HG02870 (cell line): ENCODE measurements around the gene LINGO1.

Source experiments
- ATAC-seq: cut with Tn5 transposase; IDR thresholded peaks from one replicate; pipeline ENCODE4 v1.9.1; 2021; ENCODE audit warnings: mild to moderate bottlenecking, moderate library complexity; ENCODE audit not compliant: unreplicated experiment

The LINGO1 gene

DNA sequence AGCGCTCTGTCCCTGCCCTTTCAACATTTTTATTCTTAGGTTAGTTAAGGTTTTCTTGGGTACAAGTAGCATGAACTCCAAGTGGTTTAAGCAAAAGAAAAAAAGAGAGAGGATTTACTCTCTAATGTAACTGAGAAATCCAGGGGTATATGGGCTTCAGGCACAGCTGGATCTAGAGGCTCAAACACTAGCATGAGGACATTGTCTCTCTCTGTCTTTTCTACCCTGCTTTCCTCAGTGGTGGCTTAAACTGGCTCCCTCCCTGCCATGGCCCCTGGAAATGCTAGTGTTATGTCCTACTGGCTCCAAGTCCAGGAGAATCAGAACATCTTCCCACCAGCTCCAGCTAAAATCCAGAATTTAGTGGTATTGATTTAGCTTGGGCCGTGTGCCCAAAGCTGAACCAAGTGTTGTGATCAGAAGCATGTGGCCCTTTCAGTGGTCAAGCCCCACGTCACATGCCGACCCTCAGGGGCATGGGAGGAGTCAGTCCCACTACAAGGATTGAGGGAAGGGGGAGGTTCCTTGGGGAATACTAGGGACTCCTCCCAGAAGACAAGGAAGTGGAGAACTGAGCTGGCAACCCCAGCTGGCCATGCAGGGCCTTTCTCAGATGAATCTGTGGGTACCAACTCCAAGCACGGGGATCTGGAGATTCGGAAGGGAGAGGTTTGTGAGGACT lies 58.0 kb downstream of the LINGO1 start:
- ATAC-seq: no peak

DNA sequence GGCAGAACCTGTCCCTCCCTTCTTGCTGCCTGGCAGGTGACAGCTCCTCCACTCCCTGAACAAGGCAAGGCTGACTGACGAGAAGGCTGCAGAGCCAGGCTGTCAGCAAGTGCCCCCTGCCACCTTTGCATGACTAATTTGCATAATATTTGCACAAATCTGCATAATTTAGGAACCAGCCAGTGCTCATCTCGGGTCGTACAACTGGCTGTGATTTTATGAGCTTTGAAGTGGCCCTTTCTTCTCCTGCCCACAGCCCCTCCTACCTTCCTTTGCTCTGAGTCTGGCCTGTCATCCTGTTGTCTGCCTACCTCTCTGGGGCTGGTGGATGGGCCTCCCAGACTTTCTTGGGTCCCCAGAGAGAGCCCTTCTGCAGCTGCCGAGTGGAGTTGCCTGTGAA lies 58.9 kb downstream of the LINGO1 start:
- no peak for ATAC-seq

DNA sequence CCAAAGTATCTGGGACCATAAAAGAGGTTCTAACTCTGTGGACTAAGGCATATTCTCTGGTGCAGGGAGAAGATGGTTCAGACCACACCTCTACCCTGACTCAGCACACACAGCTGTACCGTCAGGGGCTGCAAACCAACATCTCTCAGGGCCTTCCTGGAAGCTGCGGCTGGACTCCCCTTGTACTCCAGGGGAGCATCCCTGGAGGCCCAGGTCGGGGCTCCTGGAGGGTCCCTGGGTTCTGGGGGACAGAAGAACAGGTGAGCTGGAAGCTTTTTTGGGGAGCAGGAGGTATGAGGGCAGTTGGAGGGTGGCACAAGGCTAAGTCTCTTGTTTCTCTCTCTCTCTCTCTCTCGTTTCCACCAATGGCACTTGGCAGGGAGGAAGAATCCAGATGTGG lies 60.5 kb downstream of the LINGO1 start:
- no peak for ATAC-seq

DNA sequence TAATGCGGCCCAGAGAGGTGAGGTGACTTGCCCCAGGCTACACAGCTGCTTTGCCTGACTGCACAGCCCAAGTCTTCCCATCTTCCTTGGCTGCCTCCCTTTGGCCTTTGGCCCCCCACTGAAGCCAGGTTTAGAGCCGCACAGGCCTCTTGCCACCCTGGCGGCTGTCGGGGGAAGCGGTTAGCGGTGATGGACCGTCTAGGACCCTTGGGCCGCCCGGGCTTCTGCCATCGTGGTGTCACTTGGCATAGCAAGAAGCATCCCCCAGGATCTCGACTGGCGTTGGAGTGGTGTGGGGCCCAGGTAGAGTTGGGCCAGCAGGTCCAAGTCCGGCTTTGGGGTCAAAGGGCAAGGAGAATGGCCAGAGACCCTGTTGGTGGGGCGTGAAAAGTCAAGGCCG lies 61.0 kb downstream of the LINGO1 start:
- ATAC-seq: no peak

DNA sequence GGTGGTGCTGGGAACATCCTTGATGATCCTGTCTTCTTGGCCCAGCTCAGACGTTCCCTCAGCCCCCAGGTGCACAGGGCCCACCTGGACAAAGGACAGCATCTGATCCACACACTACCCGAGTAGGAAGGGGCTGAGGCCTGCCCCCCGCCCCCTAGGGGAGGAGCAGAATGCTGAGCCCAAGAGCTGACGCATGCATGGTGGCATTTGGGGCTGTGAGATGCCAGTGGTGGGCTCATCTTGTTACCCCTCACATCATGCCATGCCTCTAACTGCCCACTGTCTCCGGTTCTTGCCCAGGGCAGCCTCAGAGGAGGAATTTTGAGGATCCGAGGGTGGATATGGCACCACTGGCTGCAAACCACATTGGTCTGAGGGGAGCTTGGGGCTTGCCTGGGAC lies 61.5 kb downstream of the LINGO1 start:
- ATAC-seq: no peak

DNA sequence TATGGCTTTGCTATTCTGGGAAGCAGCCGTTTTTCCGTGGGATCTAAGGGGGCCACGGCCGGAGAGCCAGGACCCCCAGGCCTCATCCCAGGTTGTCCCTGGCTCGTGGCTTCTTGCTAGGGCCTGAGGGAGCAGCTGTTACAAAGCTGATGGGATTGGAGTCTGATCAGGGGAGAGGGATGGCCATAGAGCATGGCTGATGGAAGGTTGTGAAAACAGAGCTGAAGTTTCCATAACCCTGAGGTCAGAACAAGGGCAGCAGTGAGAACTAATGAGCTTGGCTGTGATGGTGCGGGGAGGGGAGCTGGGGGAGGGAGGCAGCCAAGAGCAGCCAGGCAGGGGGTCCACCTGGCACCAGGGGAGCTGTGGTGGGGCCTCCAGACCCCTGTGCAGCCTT lies 63.0 kb downstream of the LINGO1 start:
- no peak for ATAC-seq

DNA sequence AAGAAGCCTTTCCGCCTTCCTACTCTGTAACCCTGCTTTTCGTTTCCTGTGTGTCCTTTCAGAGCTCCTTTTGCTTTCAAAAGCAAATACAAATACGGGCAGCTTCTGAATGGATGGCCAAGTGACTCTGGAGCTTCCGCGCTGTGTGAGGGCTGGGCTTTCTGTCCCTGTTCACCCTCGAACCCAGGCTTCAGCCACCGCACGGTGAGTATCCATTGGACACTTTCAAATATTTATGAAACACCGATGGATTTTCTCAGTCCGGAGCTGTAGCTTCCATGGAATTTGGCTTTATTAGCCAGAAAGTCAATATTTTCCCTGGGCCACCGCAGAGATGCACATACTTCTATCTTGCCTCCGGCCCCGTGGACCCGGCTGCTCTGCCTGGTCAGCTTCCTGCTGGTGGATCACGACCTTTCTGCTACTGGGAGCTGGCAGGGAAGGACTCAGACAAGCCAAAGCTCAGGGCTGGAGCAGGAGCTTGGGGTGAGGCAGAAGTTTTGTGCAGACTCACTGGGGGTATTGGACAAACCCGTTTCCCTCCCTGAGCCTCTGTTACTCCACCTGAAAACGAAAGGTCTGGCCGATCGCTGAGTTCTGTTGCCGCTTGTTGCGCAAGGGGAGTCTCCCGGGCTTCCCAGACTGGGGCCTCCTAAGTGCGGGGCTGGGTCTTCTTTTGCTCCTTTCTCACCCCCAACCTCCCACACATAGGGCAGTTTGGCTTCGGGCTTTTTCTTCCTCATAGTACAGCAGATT lies 63.6 kb downstream of the LINGO1 start:
- no peak for ATAC-seq

DNA sequence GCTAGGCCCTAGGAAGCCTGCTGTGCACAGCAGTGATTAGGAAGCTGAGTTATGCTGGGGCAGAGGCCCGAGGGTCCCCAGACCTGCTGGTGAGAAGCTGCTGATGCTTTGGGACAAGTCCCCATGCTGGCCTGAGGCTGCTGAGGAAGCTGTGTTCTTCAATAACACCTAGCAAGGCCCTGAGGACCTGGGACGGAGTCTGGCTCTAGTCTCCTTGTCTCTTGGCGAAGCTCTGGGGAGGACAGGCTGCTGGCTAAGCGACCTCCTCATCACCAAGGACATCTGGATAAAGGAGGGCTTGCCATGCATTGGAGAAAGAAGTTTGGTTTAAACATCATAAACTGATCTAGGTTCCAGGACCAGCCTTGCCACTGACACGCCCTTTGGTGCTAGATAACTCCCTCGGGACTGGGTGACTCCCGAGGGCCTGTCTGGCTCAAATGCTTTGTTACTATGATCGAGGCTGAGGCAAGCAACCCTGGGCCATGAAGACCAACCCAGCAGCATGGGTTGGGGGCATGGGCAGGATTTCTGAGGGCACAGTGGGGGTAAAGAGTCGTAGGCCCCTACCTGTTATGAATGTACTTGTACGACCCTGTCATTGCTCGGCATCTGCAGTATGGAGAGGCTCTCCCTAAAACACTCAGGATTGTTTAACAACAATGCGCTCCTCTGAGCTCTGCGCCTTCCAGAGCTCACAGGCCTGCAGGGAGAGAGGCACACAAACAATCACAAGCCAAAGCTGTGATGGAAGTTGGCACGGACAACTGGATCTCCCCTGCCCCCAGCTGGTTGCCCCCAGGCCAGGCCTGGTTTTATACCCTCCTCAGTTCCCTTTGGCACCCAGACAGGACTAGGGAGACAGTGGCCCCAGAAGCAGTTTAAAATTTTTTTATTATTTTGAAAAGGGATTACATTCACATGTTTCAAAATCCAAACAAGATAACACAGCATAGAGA lies 64.4 kb downstream of the LINGO1 start:
- ATAC-seq: no peak

DNA sequence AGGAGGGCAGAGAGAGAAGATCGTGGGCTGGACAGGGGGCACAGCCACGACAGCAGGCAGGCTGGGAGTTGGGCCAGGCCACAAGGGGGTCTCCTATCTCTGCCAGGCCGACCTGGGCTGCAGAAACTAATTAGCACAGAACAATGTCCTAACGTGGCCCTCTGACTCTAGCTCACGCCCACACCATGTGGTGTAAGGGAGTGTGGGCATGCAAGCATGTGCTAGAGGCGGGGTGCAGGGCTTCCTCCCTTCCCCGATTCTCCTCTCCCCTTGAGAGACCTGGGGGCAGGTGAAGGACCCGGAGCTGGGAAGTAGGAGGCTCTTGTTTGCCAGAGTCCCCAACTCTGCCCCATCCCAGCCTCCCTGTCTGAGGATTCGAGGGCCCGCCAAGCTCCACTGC lies 65.5 kb downstream of the LINGO1 start:
- ATAC-seq: no peak

DNA sequence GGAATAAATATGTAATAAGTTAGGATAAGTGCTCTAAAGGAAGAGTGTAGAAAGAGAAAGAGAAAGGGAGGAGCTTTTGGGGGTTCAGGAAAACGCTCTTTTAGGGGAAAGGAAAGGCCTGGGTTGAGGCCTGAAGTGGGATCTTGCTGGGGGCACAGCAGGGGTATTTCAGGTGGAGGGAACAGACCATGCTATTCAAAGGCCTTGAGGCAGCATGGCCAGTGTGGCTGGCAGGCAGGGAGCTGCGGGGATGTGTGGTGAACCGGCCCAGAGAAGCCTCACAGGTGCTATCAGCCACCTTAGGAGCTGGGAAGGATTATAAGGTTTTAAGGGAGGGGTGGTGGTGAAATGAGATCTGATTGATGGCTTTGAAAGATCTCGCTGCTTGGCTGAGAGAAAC lies 66.6 kb downstream of the LINGO1 start:
- no peak for ATAC-seq

DNA sequence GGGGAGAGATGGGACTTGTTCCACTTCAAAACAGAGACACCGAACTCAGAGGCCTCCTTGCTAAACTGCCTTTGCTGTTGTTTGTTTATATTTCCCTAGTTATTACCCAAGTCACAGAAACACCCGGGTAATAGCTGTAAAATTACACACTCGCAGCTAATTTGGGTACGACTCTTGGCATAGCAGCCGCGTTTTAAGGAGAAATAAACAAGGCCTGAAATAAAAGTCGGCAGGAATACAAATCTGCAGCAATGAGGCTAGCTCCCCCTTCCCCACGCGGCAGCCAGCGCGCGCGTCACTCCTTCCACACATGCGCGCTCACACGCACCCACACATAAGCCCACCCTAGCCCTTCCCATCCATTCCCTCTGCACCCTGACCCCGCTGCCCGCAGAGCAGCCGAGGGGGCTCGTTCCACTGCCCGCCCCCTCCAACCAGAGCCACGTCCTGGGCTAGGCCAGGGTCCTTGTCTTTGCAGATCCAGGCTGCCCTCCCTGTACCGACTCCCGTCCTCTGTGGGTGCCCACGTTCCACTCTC lies 67.3 kb downstream of the LINGO1 start:
- no peak for ATAC-seq

DNA sequence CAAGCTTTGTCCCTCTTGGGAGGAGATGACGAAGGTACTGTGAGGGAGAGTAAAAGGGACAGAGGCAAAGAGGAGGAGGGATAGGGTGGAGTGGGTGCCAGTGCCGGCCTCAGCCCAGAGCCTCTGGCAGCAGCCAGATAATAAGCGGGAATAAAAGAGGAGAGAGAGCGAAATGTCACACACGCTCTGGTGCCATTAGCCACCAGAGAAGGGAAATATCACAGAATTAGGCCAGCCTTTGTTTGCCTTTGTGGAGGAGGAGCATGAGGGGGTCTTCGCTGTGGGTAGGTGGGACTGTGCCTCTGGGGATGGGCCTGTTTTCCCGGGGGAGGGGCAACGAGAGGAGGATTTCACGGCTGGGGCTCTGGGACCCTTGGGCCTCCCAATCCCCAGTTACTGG lies 67.8 kb downstream of the LINGO1 start:
- ATAC-seq: no peak

DNA sequence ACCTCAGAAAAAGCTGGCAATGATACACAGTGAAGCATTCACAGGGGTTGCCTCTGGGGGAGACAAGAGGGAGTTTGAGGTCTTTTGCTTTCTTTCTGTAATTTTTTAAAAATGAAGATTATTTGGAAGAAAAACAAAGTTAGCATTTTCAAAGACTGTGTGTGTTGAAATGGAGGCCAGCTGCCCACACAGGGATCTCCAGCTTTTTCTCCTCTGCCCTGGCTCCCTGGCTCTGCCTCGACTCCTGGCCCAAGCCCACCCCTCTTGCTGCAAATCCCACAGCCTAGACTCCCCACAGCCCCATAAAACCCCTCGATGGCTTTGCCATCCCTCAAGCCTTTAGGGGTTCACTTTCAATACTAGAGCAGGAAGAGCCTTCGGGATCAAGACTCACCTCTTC lies 68.4 kb downstream of the LINGO1 start:
- ATAC-seq: no peak

DNA sequence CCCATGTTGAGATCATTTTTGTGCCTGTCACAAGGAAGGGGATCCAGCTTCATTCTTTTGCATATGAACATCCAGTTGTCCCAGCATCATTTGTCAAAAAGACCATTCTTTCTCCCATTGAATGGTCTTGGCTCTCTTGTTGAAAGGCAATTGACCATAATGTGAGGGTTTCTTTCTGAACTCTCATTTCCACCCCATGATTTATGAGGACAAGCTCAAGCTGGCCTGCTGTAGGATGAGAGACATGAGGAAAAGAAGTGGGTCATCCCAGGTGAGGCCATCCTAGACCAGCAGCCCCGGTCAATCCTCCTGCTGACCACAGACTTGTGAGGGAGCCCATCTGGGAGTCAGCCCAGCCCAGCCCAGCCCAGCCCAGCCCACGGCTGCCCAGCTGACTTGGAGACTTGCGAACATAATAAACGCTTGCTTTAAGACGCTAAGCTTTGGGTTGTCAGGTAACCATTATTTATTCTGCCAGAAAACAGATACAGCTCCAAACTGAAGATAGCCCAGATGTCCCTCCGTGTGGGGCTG lies 69.0 kb downstream of the LINGO1 start:
- ATAC-seq: no peak
